ENCODE results near the gene TNRC6B. TPM values are rescaled to one million over a fixed set of nuclear protein-coding genes. Genes with fewer than 3 reads are reported as not detected.

Gene TNRC6B
- total RNA-seq, 1 donor = 35.3 TPM

- no peak for TF ChIP-seq CTCF (IDR thresholded peaks at IDR 0.05; ENCODE audit: insufficient read depth, low read length)
- DNase-seq (ENCODE audit: low read depth) = no peak
Observed at GRCh38 chr22:40213478-40213877, 35.8 kb downstream of the TNRC6B start.

GRCh38 chr22:40215266-40215665 is 37.5 kb downstream of the TNRC6B start:
- H3K4me3 ChIP-seq (ENCODE audit: low read depth, low read length) = no peak overlapping the region
- no peak for DNase-seq (ENCODE audit: low read depth)
- no peak for TF ChIP-seq CTCF (IDR thresholded peaks at IDR 0.05; ENCODE audit: insufficient read depth, low read length)

More at GRCh38 chr22:40213478-40213877, 35.8 kb downstream of the TNRC6B start:
- H3K4me3 ChIP-seq (ENCODE audit: low read depth, low read length) = no peak overlapping the region

- no peak overlapping the region for H3K4me3 ChIP-seq (ENCODE audit: low read depth, low read length)
- no peak for TF ChIP-seq CTCF (IDR thresholded peaks at IDR 0.05; ENCODE audit: insufficient read depth, low read length)
- DNase-seq (ENCODE audit: low read depth) = no peak
Observed at GRCh38 chr22:40216041-40216756, 38.5 kb downstream of the TNRC6B start.

GRCh38 chr22:40218152-40218551 is 40.4 kb downstream of the TNRC6B start:
- no peak overlapping the region for H3K4me3 ChIP-seq (ENCODE audit: low read depth, low read length)
- no peak for TF ChIP-seq CTCF (IDR thresholded peaks at IDR 0.05; ENCODE audit: insufficient read depth, low read length)
- DNase-seq (ENCODE audit: low read depth) = no peak

- DNase-seq (ENCODE audit: low read depth) = peak; percentile 54
- H3K4me3 ChIP-seq (ENCODE audit: low read depth, low read length) = no peak overlapping the region
- no peak for TF ChIP-seq CTCF (IDR thresholded peaks at IDR 0.05; ENCODE audit: insufficient read depth, low read length)
Observed at GRCh38 chr22:40218723-40219294, 41.1 kb downstream of the TNRC6B start.

- peak; percentile 37 for DNase-seq (ENCODE audit: low read depth)
- TF ChIP-seq CTCF (IDR thresholded peaks at IDR 0.05; ENCODE audit: insufficient read depth, low read length) = no peak
Observed at GRCh38 chr22:40220316-40221054, 42.8 kb downstream of the TNRC6B start.

More at GRCh38 chr22:40220316-40221054, 42.8 kb downstream of the TNRC6B start:
- no peak overlapping the region for H3K4me3 ChIP-seq (ENCODE audit: low read depth, low read length)
